Measurements from ENCODE around the gene HSD3B7.

- no peak for TF ChIP-seq POLR2AphosphoS5 (IDR thresholded peaks at IDR 0.05; ENCODE audit: low read depth, low read length)
- no peak for TF ChIP-seq POLR2A (IDR thresholded peaks at IDR 0.05; ENCODE audit: low read depth, low read length)
- TF ChIP-seq TAF1 (IDR thresholded peaks at IDR 0.05; ENCODE audit: borderline replicate concordance, low read depth, low read length), result no peak
These were observed 18.7 kb downstream of the HSD3B7 start for GRCh38 chr16:31003744-31004143.
